ENCODE measurements around the gene OR1E2. TPM values are rescaled to one million over a fixed set of nuclear protein-coding genes. Genes with fewer than 3 reads are reported as not detected.
"Not testable (repeated sequence)": the region's sequence is repeated elsewhere in the genome, so short reads cannot be mapped to it uniquely, and the experiment has no call there.

OR1E2 gene
- total and polyA plus RNA-seq, 10 donors, result not detected

- H3K36me3 ChIP-seq, result no peaks in the 10 kb centered on the region
- DNase-seq, result no peak
- H3K4me1 ChIP-seq, result no peaks in the 10 kb centered on the region
- 52 to 63% (median 60%) methylated on average over 2 of the region's 2 CpGs for WGBS, 5 donors
- no peak overlapping the region for H3K27ac ChIP-seq
- no peak overlapping the region for H3K4me3 ChIP-seq
- intact Hi-C loops (cut with DNase I; ENCODE audit: low total_unique reads), result no loop called here
- H3K27me3 ChIP-seq (replicated peaks in 1 of 7), result peaks cover 0 to 2% (median 0%) of the 10 kb centered on the region in 7 donors
- H3K9me3 ChIP-seq, result peaks cover 0 to 9% (median 6%) of the 10 kb centered on the region in 8 donors
- TF ChIP-seq POLR2AphosphoS5 (IDR thresholded peaks at IDR 0.05), result no peak
- TF ChIP-seq POLR2A (IDR thresholded peaks at IDR 0.05), result no peak
- no peak for TF ChIP-seq CTCF (IDR thresholded peaks at IDR 0.05 in 8 of 11, conservative IDR thresholded peaks at IDR 0.05 in 3 of 11)
These were observed 31.9 kb downstream of the OR1E2 start for GRCh38 chr17:3401786-3402185.

DNA sequence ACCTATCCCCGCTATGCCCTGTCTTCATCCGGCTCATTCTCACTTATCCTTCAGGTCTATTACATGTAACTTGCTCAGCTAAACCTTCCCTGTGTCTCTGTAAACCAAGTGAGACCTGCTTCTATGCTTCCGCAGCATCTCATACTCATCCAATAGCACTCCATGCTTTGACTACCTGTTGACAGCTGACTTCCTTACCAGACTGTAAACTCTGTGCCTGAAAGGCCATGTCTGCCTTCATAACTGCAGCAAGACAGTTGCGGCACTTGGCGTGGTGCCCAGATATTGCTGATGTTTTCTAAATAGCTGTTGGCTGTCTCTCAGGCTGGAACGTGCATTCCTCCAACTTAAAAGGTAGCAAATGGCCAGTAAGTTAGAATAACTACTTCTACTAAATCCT is 33.6 kb downstream of the OR1E2 start:
- Histone ChIP-seq H3K27ac (no peak overlapping the region), H3K36me3 (no peaks in the 10 kb centered on the region)
- 66 to 73% (median 69%) methylated on average over 6 of the region's 6 CpGs for WGBS, 5 donors

GRCh38 chr17:3398310-3398709 is 35.3 kb downstream of the OR1E2 start, which contains the start of gene OR1E1:
OR1E1 (minus strand) TSS chr17:3398410; CDS start chr17:3398410, 0 bp downstream.
- 82 to 93% (median 86%) methylated on average over 1 of the region's 1 CpG for WGBS, 5 donors
- no peak for TF ChIP-seq POLR2A (IDR thresholded peaks at IDR 0.05)
- no peak for TF ChIP-seq POLR2AphosphoS5 (IDR thresholded peaks at IDR 0.05)
- no peak for TF ChIP-seq CTCF (IDR thresholded peaks at IDR 0.05 in 8 of 11, conservative IDR thresholded peaks at IDR 0.05 in 3 of 11)
- DNase-seq, result no peak

More for the DNA sequence above, 33.6 kb downstream of the OR1E2 start:
- TF ChIP-seq POLR2A (IDR thresholded peaks at IDR 0.05) (no peak), POLR2AphosphoS5 (IDR thresholded peaks at IDR 0.05) (no peak), CTCF (IDR thresholded peaks at IDR 0.05 in 8 of 11, conservative IDR thresholded peaks at IDR 0.05 in 3 of 11) (no peak)
- Histone ChIP-seq H3K27me3 (replicated peaks in 1 of 7) (peaks cover 0 to 18% (median 0%) of the 10 kb centered on the region in 7 donors), H3K9me3 (no peaks in the 10 kb centered on the region), H3K4me1 (no peaks in the 10 kb centered on the region), H3K4me3 (no peak overlapping the region)
- intact Hi-C loops (cut with DNase I; ENCODE audit: low total_unique reads), result no loop called here
- DNase-seq, result no peak

DNA sequence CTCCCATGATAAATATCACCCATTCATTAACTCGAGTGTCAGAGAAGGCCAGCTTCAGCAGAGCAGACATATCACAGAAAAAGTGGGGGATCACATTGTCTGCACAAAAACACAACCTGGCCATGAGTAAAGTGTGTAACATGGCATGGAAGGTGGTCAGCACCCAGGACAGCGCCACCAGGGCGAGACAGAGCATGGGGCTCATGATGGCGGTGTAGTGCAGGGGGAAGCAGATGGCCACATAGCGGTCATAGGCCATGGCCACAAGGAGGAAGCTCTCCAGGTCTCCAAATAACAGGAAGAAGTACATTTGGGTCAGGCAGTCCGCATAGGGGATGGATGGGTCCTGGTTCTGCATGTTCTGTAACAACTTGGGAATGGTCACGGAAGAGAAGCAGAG is 35.8 kb downstream of the OR1E2 start:
- H3K9me3 ChIP-seq; H3K4me1 ChIP-seq; H3K36me3 ChIP-seq; DNase-seq; H3K27ac ChIP-seq; H3K4me3 ChIP-seq; intact Hi-C loops (cut with DNase I; ENCODE audit: low total_unique reads): not testable (repeated sequence)
- H3K27me3 ChIP-seq (replicated peaks in 1 of 7), result peaks cover 0 to 27% (median 0%) of the 10 kb centered on the region in 7 donors
- whole genome bisulfite sequencing, 5 donors, result 41 to 53% (median 47%) methylated on average over 7 of the region's 7 CpGs

More at GRCh38 chr17:3398310-3398709, 35.3 kb downstream of the OR1E2 start, which contains the start of gene OR1E1:
- Histone ChIP-seq H3K27ac (no peak within 1 kb of the TSS), H3K36me3 (no peaks in the 10 kb centered on the region), H3K9me3 (no peaks in the 10 kb centered on the region), H3K4me1 (no peaks in the 10 kb centered on the region), H3K27me3 (replicated peaks in 1 of 7) (peaks cover 0 to 22% (median 0%) of the 10 kb centered on the region in 7 donors), H3K4me3 (no peak within 1 kb of the TSS)
- intact Hi-C loops (cut with DNase I; ENCODE audit: low total_unique reads), result no loop called here

DNA sequence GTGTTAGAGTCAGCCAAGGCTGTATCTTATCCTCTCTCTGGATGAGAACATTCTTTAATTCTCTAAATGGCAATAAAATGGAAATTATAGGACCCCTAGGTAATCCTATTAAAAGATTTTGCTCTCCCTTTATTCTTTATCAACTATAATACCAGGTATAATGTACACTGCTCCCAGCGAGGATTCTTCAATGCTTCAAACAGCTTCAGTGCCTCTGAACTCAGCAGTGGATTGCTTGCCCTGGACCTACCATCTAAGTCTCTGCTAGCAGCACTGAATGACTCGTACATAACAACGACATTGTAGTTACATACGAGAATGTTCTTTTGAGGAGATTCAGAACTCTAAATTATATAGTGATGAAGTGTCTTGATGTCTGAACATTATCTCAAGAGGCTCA is 43.9 kb downstream of the OR1E2 start:
- Histone ChIP-seq H3K4me1 (peaks cover 0 to 4% (median 0%) of the 10 kb centered on the region in 6 donors), H3K4me3 (no peak overlapping the region), H3K27me3 (replicated peaks in 1 of 7) (peaks cover 0 to 57% (median 23%) of the 10 kb centered on the region in 7 donors), H3K9me3 (peaks cover 0 to 13% (median 0%) of the 10 kb centered on the region in 8 donors), H3K27ac (no peak overlapping the region), H3K36me3 (no peaks in the 10 kb centered on the region)
- no peak for DNase-seq
- TF ChIP-seq POLR2AphosphoS5 (IDR thresholded peaks at IDR 0.05) (no peak), POLR2A (IDR thresholded peaks at IDR 0.05) (no peak), CTCF (IDR thresholded peaks at IDR 0.05 in 8 of 11, conservative IDR thresholded peaks at IDR 0.05 in 3 of 11) (no peak)
- WGBS, 5 donors, result 76 to 79% (median 77%) methylated on average over 4 of the region's 4 CpGs
- intact Hi-C loops (cut with DNase I; ENCODE audit: low total_unique reads), result no loop called here
